Effector memory CD8-positive, alpha-beta T cell (primary cell): ENCODE results near the gene RGS9BP.
"Not testable (repeated sequence)": the region's sequence is repeated elsewhere in the genome, so short reads cannot be mapped to it uniquely, and the experiment has no call there.

Source experiments
- ATAC-seq: fragments of 150-1000 bp; cut with Tn5 transposase; replicated peaks from 2 replicates; pipeline ENCODE4 v1.10.0; 2021; ENCODE audit warnings: mild to moderate bottlenecking, moderate library complexity
- DNase-seq, 3 experiments: peaks; one replicate each; pipeline ENCODE4 v3.0.0; 2021
- H3K27ac Mint-ChIP-seq, 2 donors: one replicate each; pipeline ENCODE4 v1.8.0; 2022; ENCODE audit warnings: mild to moderate bottlenecking in 2 of 2, mixed read lengths in 2 of 2, moderate library complexity in 2 of 2
- H3K27me3 Mint-ChIP-seq, 2 donors: one replicate each; pipeline ENCODE4 v1.8.0; 2022; ENCODE audit warnings: mixed read lengths in 2 of 2
- H3K36me3 Mint-ChIP-seq: one replicate; pipeline ENCODE4 v1.8.0; 2022; ENCODE audit warnings: mild to moderate bottlenecking, moderate library complexity, mixed read lengths; ENCODE audit not compliant: insufficient read depth
- H3K4me1 Mint-ChIP-seq, 2 donors: one replicate each; pipeline ENCODE4 v1.8.0; 2022; ENCODE audit warnings: low read depth in 2 of 2, mixed read lengths in 2 of 2
- H3K4me3 Mint-ChIP-seq, 2 donors: one replicate each; pipeline ENCODE4 v1.8.0; 2022; ENCODE audit warnings: mild to moderate bottlenecking in 2 of 2, mixed read lengths in 2 of 2, moderate library complexity in 2 of 2
- H3K9me3 Mint-ChIP-seq, 2 donors: one replicate each; pipeline ENCODE4 v1.8.0; 2022; ENCODE audit warnings: mixed read lengths in 2 of 2

Gene RGS9BP

GRCh38 chr19:32652894-32653598, 22.6 kb upstream of the RGS9BP start:
- H3K4me1 Mint-ChIP-seq: no peaks in the 10 kb centered on the region
- no peak for ATAC-seq
- peaks cover 64% of the 10 kb centered on the region for H3K36me3 Mint-ChIP-seq
- H3K4me3 Mint-ChIP-seq: no peak overlapping the region
- no peak for DNase-seq
- H3K9me3 Mint-ChIP-seq: no peaks in the 10 kb centered on the region
- no peaks in the 10 kb centered on the region for H3K27me3 Mint-ChIP-seq
- no peak overlapping the region for H3K27ac Mint-ChIP-seq

GRCh38 chr19:32653599-32653915, 22.1 kb upstream of the RGS9BP start:
- Mint-ChIP-seq H3K4me3 (no peak overlapping the region), H3K4me1 (no peaks in the 10 kb centered on the region), H3K36me3 (peaks cover 63% of the 10 kb centered on the region), H3K27me3 (no peaks in the 10 kb centered on the region), H3K9me3 (no peaks in the 10 kb centered on the region), H3K27ac (no peak overlapping the region)
- ATAC-seq: no peak
- DNase-seq: no peak

- not testable (repeated sequence) for H3K4me3 Mint-ChIP-seq, ATAC-seq, H3K4me1 Mint-ChIP-seq, H3K9me3 Mint-ChIP-seq, DNase-seq, H3K27ac Mint-ChIP-seq, H3K27me3 Mint-ChIP-seq
- H3K36me3 Mint-ChIP-seq: peaks cover 40% of the 10 kb centered on the region
These were observed 19.3 kb upstream of the RGS9BP start for GRCh38 chr19:32656379-32656778.

GRCh38 chr19:32658075-32658474, 17.6 kb upstream of the RGS9BP start:
- Mint-ChIP-seq H3K36me3 (peaks cover 39% of the 10 kb centered on the region), H3K27ac (no peak overlapping the region), H3K27me3 (no peaks in the 10 kb centered on the region), H3K9me3 (no peaks in the 10 kb centered on the region), H3K4me1 (peaks cover 7 to 9% of the 10 kb centered on the region in 2 donors), H3K4me3 (no peak overlapping the region)
- no peak for ATAC-seq
- no peak for DNase-seq

GRCh38 chr19:32658527-32658926, 17.1 kb upstream of the RGS9BP start:
- peaks cover 7 to 13% of the 10 kb centered on the region in 2 donors for H3K4me1 Mint-ChIP-seq
- H3K27ac Mint-ChIP-seq: no peak overlapping the region
- no peaks in the 10 kb centered on the region for H3K27me3 Mint-ChIP-seq
- ATAC-seq: no peak
- H3K4me3 Mint-ChIP-seq: no peak overlapping the region
- no peaks in the 10 kb centered on the region for H3K9me3 Mint-ChIP-seq
- DNase-seq: no peak
- peaks cover 39% of the 10 kb centered on the region for H3K36me3 Mint-ChIP-seq

GRCh38 chr19:32661318-32661717, 14.3 kb upstream of the RGS9BP start:
- H3K27me3 Mint-ChIP-seq: no peaks in the 10 kb centered on the region
- H3K27ac Mint-ChIP-seq: no peak overlapping the region
- DNase-seq: no peak
- peaks cover 32% of the 10 kb centered on the region for H3K36me3 Mint-ChIP-seq
- ATAC-seq: no peak
- no peak overlapping the region for H3K4me3 Mint-ChIP-seq
- H3K4me1 Mint-ChIP-seq: peaks cover 7 to 17% of the 10 kb centered on the region in 2 donors
- no peaks in the 10 kb centered on the region for H3K9me3 Mint-ChIP-seq

GRCh38 chr19:32662186-32662585, 13.5 kb upstream of the RGS9BP start:
- Mint-ChIP-seq H3K36me3 (peaks cover 32% of the 10 kb centered on the region), H3K27ac (no peak overlapping the region), H3K27me3 (no peaks in the 10 kb centered on the region), H3K4me1 (peaks cover 7 to 17% of the 10 kb centered on the region in 2 donors), H3K4me3 (no peak overlapping the region), H3K9me3 (no peaks in the 10 kb centered on the region)
- no peak for DNase-seq
- no peak for ATAC-seq

- DNase-seq: no peak
- no peak overlapping the region for H3K27ac Mint-ChIP-seq
- no peaks in the 10 kb centered on the region for H3K9me3 Mint-ChIP-seq
- H3K4me3 Mint-ChIP-seq: no peak overlapping the region
- peaks cover 34% of the 10 kb centered on the region for H3K36me3 Mint-ChIP-seq
- no peak for ATAC-seq
- H3K4me1 Mint-ChIP-seq: peaks cover 20 to 37% of the 10 kb centered on the region in 2 donors
- H3K27me3 Mint-ChIP-seq: no peaks in the 10 kb centered on the region
These were observed 9.6 kb upstream of the RGS9BP start for GRCh38 chr19:32666084-32666483.

GRCh38 chr19:32669310-32669709, 6.3 kb upstream of the RGS9BP start:
- ATAC-seq: no peak
- Mint-ChIP-seq H3K4me3 (no peak overlapping the region), H3K36me3 (peaks cover 34% of the 10 kb centered on the region), H3K4me1 (peaks cover 38 to 54% of the 10 kb centered on the region in 2 donors), H3K27ac (peak overlapping the region in 1 of 2 donors; percentile 23), H3K9me3 (no peaks in the 10 kb centered on the region), H3K27me3 (no peaks in the 10 kb centered on the region)
- no peak for DNase-seq

- Mint-ChIP-seq H3K27ac (no peak overlapping the region), H3K27me3 (peaks cover 0 to 1% of the 10 kb centered on the region in 2 donors), H3K9me3 (no peaks in the 10 kb centered on the region), H3K36me3 (peaks cover 17% of the 10 kb centered on the region), H3K4me1 (peaks cover 39 to 50% of the 10 kb centered on the region in 2 donors), H3K4me3 (peak overlapping the region in 1 of 2 donors; percentile 27)
- no peak for DNase-seq
- no peak for ATAC-seq
These were observed 3.6 kb upstream of the RGS9BP start for GRCh38 chr19:32671883-32672593.

- Mint-ChIP-seq H3K36me3 (peaks cover 13% of the 10 kb centered on the region), H3K9me3 (no peaks in the 10 kb centered on the region), H3K27ac (peak overlapping the region in 1 of 2 donors; percentile 30), H3K4me3 (peak overlapping the region; percentile 89 to 90), H3K4me1 (peaks cover 45 to 50% of the 10 kb centered on the region in 2 donors), H3K27me3 (peaks cover 4 to 9% of the 10 kb centered on the region in 2 donors)
- ATAC-seq: no peak
- DNase-seq: no peak
These were observed 2.8 kb upstream of the RGS9BP start for GRCh38 chr19:32672841-32673240.

- Mint-ChIP-seq H3K27me3 (peaks cover 4 to 10% of the 10 kb centered on the region in 2 donors), H3K9me3 (no peaks in the 10 kb centered on the region), H3K4me3 (peak overlapping the region; percentile 89 to 90), H3K27ac (peak overlapping the region in 1 of 2 donors; percentile 30), H3K4me1 (peaks cover 44% of the 10 kb centered on the region in 2 donors), H3K36me3 (peaks cover 13% of the 10 kb centered on the region)
- DNase-seq: no peak
- ATAC-seq: no peak
These were observed 2.1 kb upstream of the RGS9BP start for GRCh38 chr19:32673573-32673972.

- Mint-ChIP-seq H3K27me3 (peaks cover 4 to 10% of the 10 kb centered on the region in 2 donors), H3K36me3 (peaks cover 9% of the 10 kb centered on the region), H3K9me3 (no peaks in the 10 kb centered on the region), H3K4me3 (peak overlapping the region; percentile 89 to 90), H3K27ac (peak overlapping the region; percentile 30 to 79), H3K4me1 (peaks cover 39% of the 10 kb centered on the region in 2 donors)
- DNase-seq: peak in 1 of 3 experiments; percentile 27
- no peak for ATAC-seq
These were observed 1.3 kb upstream of the RGS9BP start for GRCh38 chr19:32674153-32674930.
